ENCODE data around the gene EML1.

- TF ChIP-seq CTCF (IDR thresholded peaks at IDR 0.05) = no peak
- no peak for TF ChIP-seq POLR2AphosphoS5 (IDR thresholded peaks at IDR 0.05)
- TF ChIP-seq POLR2A (IDR thresholded peaks at IDR 0.05; ENCODE audit: low read depth) = no peak
- no peak for TF ChIP-seq EP300 (IDR thresholded peaks at IDR 0.05)
These were observed 47.6 kb downstream of the EML1 start for GRCh38 chr14:99840774-99841305.

All from esophagus muscularis mucosa (tissue), 4 donors.